GM19193 (cell line): Measurements from ENCODE around the gene ZSCAN4.

ENCODE experiments used
- POLR2A ChIP-seq: IDR thresholded peaks from 4 replicates; pipeline ENCODE4 v1.6.1; 2011; ENCODE audit not compliant: insufficient read depth, insufficient read length; ENCODE audit errors: extremely low read depth

The ZSCAN4 gene

GRCh38 chr19:57709616-57710015, 40.9 kb downstream of the ZSCAN4 start:
- TF ChIP-seq POLR2A, result no peak

GRCh38 chr19:57712222-57712621, 43.5 kb downstream of the ZSCAN4 start:
- TF ChIP-seq POLR2A, result no peak

- no peak for TF ChIP-seq POLR2A
Observed at GRCh38 chr19:57719424-57719823, 50.7 kb downstream of the ZSCAN4 start.

GRCh38 chr19:57719901-57720519, 51.3 kb downstream of the ZSCAN4 start:
- TF ChIP-seq POLR2A, result no peak

GRCh38 chr19:57720878-57721277, 52.1 kb downstream of the ZSCAN4 start:
- TF ChIP-seq POLR2A, result no peak
